ENCODE data around the gene RABEPK.

RABEPK gene

GRCh38 chr9:125218621-125219020, 18.3 kb downstream of the RABEPK start:
- no peak for TF ChIP-seq NFIC (IDR thresholded peaks at IDR 0.05)

GRCh38 chr9:125227761-125228160, 27.4 kb downstream of the RABEPK start:
- TF ChIP-seq TAF1 (IDR thresholded peaks at IDR 0.05; ENCODE audit: low read depth) (no peak), MAX (IDR thresholded peaks at IDR 0.05) (no peak), FOXM1 (IDR thresholded peaks at IDR 0.05; ENCODE audit: borderline replicate concordance, low read depth) (no peak), CREB1 (IDR thresholded peaks at IDR 0.05; ENCODE audit: low read depth) (no peak), YY1 (IDR thresholded peaks at IDR 0.05; ENCODE audit: low read depth) (no peak), CEBPB (IDR thresholded peaks at IDR 0.05) (no peak), EP300 (IDR thresholded peaks at IDR 0.05; ENCODE audit: borderline replicate concordance) (no peak), TCF12 (IDR thresholded peaks at IDR 0.05; ENCODE audit: low read depth) (no peak), NFIC (IDR thresholded peaks at IDR 0.05) (no peak), TEAD4 (IDR thresholded peaks at IDR 0.05) (no peak), RAD21 (IDR thresholded peaks at IDR 0.05; ENCODE audit: low read depth) (no peak), EGR1 (IDR thresholded peaks at IDR 0.05) (no peak), USF1 (IDR thresholded peaks at IDR 0.05) (no peak)

GRCh38 chr9:125233678-125234077, 33.3 kb downstream of the RABEPK start:
- TF ChIP-seq EP300 (IDR thresholded peaks at IDR 0.05; ENCODE audit: borderline replicate concordance): no peak
- TF ChIP-seq YY1 (IDR thresholded peaks at IDR 0.05; ENCODE audit: low read depth): no peak
- no peak for TF ChIP-seq FOXM1 (IDR thresholded peaks at IDR 0.05; ENCODE audit: borderline replicate concordance, low read depth)
- no peak for TF ChIP-seq EGR1 (IDR thresholded peaks at IDR 0.05)
- no peak for TF ChIP-seq ZBTB7A (IDR thresholded peaks at IDR 0.05; ENCODE audit: low read depth)
- TF ChIP-seq NFIC (IDR thresholded peaks at IDR 0.05): no peak
- TF ChIP-seq RAD21 (IDR thresholded peaks at IDR 0.05; ENCODE audit: low read depth): no peak
- no peak for TF ChIP-seq TEAD4 (IDR thresholded peaks at IDR 0.05)
- TF ChIP-seq CEBPB (IDR thresholded peaks at IDR 0.05): no peak

- TF ChIP-seq ZBTB7A (IDR thresholded peaks at IDR 0.05; ENCODE audit: low read depth) (no peak), CREB1 (IDR thresholded peaks at IDR 0.05; ENCODE audit: low read depth) (no peak), TEAD4 (IDR thresholded peaks at IDR 0.05) (no peak), USF1 (IDR thresholded peaks at IDR 0.05) (no peak), TCF12 (IDR thresholded peaks at IDR 0.05; ENCODE audit: low read depth) (no peak), MAX (IDR thresholded peaks at IDR 0.05) (no peak), REST (IDR thresholded peaks at IDR 0.05; ENCODE audit: low read depth) (no peak), YY1 (IDR thresholded peaks at IDR 0.05; ENCODE audit: low read depth) (no peak), EP300 (IDR thresholded peaks at IDR 0.05; ENCODE audit: borderline replicate concordance) (no peak), NFIC (IDR thresholded peaks at IDR 0.05) (no peak), CEBPB (IDR thresholded peaks at IDR 0.05) (no peak), RAD21 (IDR thresholded peaks at IDR 0.05; ENCODE audit: low read depth) (no peak)
Measured at GRCh38 chr9:125235804-125236519, 35.6 kb downstream of the RABEPK start.

GRCh38 chr9:125238127-125238914, 38.0 kb downstream of the RABEPK start:
- TF ChIP-seq TCF12 (IDR thresholded peaks at IDR 0.05; ENCODE audit: low read depth) (no peak), TAF1 (IDR thresholded peaks at IDR 0.05; ENCODE audit: low read depth) (no peak), MAX (IDR thresholded peaks at IDR 0.05) (no peak), EP300 (IDR thresholded peaks at IDR 0.05; ENCODE audit: borderline replicate concordance) (no peak), USF1 (IDR thresholded peaks at IDR 0.05) (no peak), NFIC (IDR thresholded peaks at IDR 0.05) (no peak), ZBTB7A (IDR thresholded peaks at IDR 0.05; ENCODE audit: low read depth) (no peak), EGR1 (IDR thresholded peaks at IDR 0.05) (no peak), FOXM1 (IDR thresholded peaks at IDR 0.05; ENCODE audit: borderline replicate concordance, low read depth) (no peak), CREB1 (IDR thresholded peaks at IDR 0.05; ENCODE audit: low read depth) (no peak), CEBPB (IDR thresholded peaks at IDR 0.05) (no peak), REST (IDR thresholded peaks at IDR 0.05; ENCODE audit: low read depth) (no peak), TEAD4 (IDR thresholded peaks at IDR 0.05) (no peak), RAD21 (IDR thresholded peaks at IDR 0.05; ENCODE audit: low read depth) (no peak), YY1 (IDR thresholded peaks at IDR 0.05; ENCODE audit: low read depth) (no peak)
